Activated B cell treated with CpG ODN at 0.5 μM for 24 hours (primary cell): ENCODE data around the gene ASL. TPM values are rescaled to one million over a fixed set of nuclear protein-coding genes. Genes with fewer than 3 reads are reported as not detected.
"Not testable (repeated sequence)": the region's sequence is repeated elsewhere in the genome, so short reads cannot be mapped to it uniquely, and the experiment has no call there.

Experiments
- ATAC-seq: fragments of 200-7000 bp; cut with Tn5 transposase; one replicate; pipeline ENCODE4 v1.10.0; 2021; ENCODE audit warnings: low read depth, mild to moderate bottlenecking, moderate library complexity
- CTCF ChIA-PET: fragments of 350-600 bp; sonication (Branson Sonifier 250); formaldehyde crosslinking; loops from one replicate; lab custom pipeline; 2021; ENCODE audit warnings: antibody characterized with exemption; lab: Charles Lee
- POLR2A ChIA-PET: fragments of 350-600 bp; sonication (Branson Sonifier 250); formaldehyde crosslinking; loops from one replicate; lab custom pipeline; 2021; ENCODE audit warnings: antibody characterized with exemption; lab: Charles Lee
- DNase-seq: peaks from one replicate; pipeline ENCODE4 v3.0.0; 2022
- H3K27ac Mint-ChIP-seq: one replicate; pipeline ENCODE4 v1.8.0; 2020; ENCODE audit warnings: mixed read lengths
- H3K27me3 Mint-ChIP-seq: one replicate; pipeline ENCODE4 v1.8.0; 2021; ENCODE audit warnings: mixed read lengths
- H3K36me3 Mint-ChIP-seq: one replicate; pipeline ENCODE4 v1.8.0; 2021; ENCODE audit warnings: low read depth, mixed read lengths
- H3K4me1 Mint-ChIP-seq: one replicate; pipeline ENCODE4 v1.8.0; 2021; ENCODE audit warnings: mixed read lengths
- H3K4me3 Mint-ChIP-seq: one replicate; pipeline ENCODE4 v1.8.0; 2020; ENCODE audit warnings: mild to moderate bottlenecking, mixed read lengths
- H3K9me3 Mint-ChIP-seq: one replicate; pipeline ENCODE4 v1.8.0; 2020; ENCODE audit warnings: mixed read lengths
- intact Hi-C: fragments of 100-400 bp; cut with micrococcal nuclease; formaldehyde crosslinking; loops from one replicate; pipeline ENCODE4 v1.15.1; 2024
- total RNA-seq: library from RNA; stranded (reverse); gene quantifications from 2 replicates; pipeline ENCODE4 v1.2.3, GENCODE V29; 2022
- TF ChIP-seq, protein P1 (sequence below): fragments of 200-600 bp; IDR thresholded peaks from one replicate; pipeline ENCODE4 v1.8.0; 2022; ENCODE audit warnings: antibody characterized with exemption, mild to moderate bottlenecking

The ASL gene
- total RNA-seq, 1 donor from 2014 or later: 39.8 TPM

DNA sequence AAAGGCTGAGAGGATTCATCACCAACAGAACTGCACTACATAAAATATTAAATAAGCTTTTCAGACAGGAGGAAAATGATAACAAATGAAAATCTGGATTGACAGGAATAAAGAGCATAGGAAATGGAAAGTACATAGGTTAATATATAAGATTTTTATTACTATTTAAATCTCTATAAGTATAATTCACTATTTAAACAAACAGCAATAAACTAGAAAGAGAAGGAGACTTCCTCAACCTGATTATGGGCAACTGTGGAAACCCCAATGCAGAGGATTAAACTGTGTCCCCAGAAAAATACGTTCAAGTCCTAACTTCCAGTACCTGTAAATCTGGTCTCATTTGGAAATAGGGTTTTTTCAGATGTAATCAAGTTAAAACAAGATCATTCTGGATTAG lies 14.8 kb upstream of the ASL start:
- no peak overlapping the region for H3K27ac Mint-ChIP-seq
- DNase-seq (no peak), ATAC-seq (no peak)
- H3K36me3 Mint-ChIP-seq: no peaks in the 10 kb centered on the region
- TF ChIP-seq, protein P1, sequence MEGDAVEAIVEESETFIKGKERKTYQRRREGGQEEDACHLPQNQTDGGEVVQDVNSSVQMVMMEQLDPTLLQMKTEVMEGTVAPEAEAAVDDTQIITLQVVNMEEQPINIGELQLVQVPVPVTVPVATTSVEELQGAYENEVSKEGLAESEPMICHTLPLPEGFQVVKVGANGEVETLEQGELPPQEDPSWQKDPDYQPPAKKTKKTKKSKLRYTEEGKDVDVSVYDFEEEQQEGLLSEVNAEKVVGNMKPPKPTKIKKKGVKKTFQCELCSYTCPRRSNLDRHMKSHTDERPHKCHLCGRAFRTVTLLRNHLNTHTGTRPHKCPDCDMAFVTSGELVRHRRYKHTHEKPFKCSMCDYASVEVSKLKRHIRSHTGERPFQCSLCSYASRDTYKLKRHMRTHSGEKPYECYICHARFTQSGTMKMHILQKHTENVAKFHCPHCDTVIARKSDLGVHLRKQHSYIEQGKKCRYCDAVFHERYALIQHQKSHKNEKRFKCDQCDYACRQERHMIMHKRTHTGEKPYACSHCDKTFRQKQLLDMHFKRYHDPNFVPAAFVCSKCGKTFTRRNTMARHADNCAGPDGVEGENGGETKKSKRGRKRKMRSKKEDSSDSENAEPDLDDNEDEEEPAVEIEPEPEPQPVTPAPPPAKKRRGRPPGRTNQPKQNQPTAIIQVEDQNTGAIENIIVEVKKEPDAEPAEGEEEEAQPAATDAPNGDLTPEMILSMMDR: no peak
- no peaks in the 10 kb centered on the region for H3K27me3 Mint-ChIP-seq
- H3K4me3 Mint-ChIP-seq: no peak overlapping the region
- CTCF ChIA-PET: no interaction called here
- H3K9me3 Mint-ChIP-seq: peaks cover 3% of the 10 kb centered on the region
- intact Hi-C loops: no loop called here
- POLR2A ChIA-PET: no interaction called here
- H3K4me1 Mint-ChIP-seq: no peaks in the 10 kb centered on the region

DNA sequence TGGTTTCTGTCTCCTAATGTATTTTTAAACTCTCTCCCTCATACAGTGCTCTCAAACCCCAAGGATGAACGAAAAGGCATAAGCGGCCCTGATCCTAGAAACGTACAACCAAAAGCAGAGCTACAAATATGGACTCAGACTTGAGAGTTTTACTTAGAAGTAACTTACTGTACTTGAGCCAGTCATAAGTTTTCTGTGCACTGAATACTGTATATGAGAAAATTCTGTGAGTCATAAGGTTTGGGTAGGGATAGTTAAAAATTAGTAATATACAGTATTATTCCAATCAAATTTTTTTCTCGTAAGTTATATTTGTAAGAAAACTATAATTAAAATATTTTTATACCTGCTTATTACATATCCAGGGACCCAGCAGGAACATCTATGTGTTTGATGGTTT lies 5.9 kb upstream of the ASL start:
- TF ChIP-seq, protein P1: no peak
- POLR2A ChIA-PET: interaction anchor here (1.2 kb wide), 1 partner anchor 45 kb away, joined by 3 read pairs; the partner anchor contains the start of gene CRCP
- peaks cover 3% of the 10 kb centered on the region for H3K9me3 Mint-ChIP-seq
- CTCF ChIA-PET: no interaction called here
- H3K27ac Mint-ChIP-seq: no peak overlapping the region
- intact Hi-C loops: loop anchor here (10.0 kb wide), 1 partner anchor 315 kb away; no protein-coding TSS in a partner anchor
- H3K4me1 Mint-ChIP-seq: no peaks in the 10 kb centered on the region
- no peaks in the 10 kb centered on the region for H3K36me3 Mint-ChIP-seq
- no peak for DNase-seq
- H3K27me3 Mint-ChIP-seq: peaks cover 4% of the 10 kb centered on the region
- no peak for ATAC-seq
- no peak overlapping the region for H3K4me3 Mint-ChIP-seq

DNA sequence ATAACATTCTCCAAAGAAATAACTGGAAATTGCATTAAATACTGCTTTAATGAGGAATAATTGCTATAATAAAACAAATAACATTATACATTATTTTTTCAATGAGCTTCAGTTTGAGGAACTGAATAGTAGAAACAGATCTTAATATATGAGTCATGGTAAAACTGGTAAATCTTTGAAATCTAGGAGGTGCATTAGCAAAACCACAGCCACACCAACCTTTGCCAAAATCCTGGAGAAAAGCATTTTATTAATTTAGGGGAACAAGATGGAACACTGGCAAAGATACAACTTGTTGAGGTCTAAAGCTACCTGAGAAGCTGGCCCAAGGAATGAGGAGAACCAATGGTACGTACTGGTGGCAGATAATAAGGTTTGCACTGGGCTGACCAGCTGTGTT lies 5.4 kb upstream of the ASL start:
- ChIA-PET CTCF (no interaction called here), POLR2A (interaction anchor here (1.2 kb wide), 1 partner anchor 44 kb away, joined by 3 read pairs; the partner anchor contains the start of gene CRCP)
- TF ChIP-seq, protein P1: no peak
- no peak for ATAC-seq
- DNase-seq: no peak
- H3K4me3 Mint-ChIP-seq: no peak overlapping the region
- peaks cover 3% of the 10 kb centered on the region for H3K9me3 Mint-ChIP-seq
- H3K27me3 Mint-ChIP-seq: peaks cover 4% of the 10 kb centered on the region
- H3K4me1 Mint-ChIP-seq: peaks cover 1% of the 10 kb centered on the region
- intact Hi-C loops: loop anchor here (10.0 kb wide), 1 partner anchor 315 kb away; no protein-coding TSS in a partner anchor
- no peaks in the 10 kb centered on the region for H3K36me3 Mint-ChIP-seq
- no peak overlapping the region for H3K27ac Mint-ChIP-seq

DNA sequence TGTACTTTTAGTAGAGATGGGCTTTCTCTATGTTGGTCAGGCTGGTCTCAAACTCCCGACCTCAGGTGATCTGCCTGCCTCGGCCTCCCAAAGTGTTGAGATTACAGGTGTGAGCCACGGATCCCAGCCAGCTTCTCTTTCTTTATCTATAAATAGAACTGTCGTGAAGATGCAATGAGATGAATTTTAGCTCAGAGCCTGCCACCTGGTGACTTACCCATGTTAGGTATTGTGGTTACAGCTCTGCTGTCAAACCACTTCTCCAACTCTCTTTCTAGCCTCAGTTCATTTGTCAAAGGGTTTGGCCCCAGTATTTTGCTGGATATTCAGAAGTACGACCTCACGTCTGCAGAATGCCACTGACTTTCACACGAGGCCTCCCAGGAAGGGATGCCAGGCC lies 3.4 kb upstream of the ASL start:
- ATAC-seq, H3K27ac Mint-ChIP-seq, POLR2A ChIA-PET, H3K27me3 Mint-ChIP-seq, H3K36me3 Mint-ChIP-seq, DNase-seq, H3K9me3 Mint-ChIP-seq, CTCF ChIA-PET, H3K4me3 Mint-ChIP-seq: not testable (repeated sequence)
- peaks cover 15% of the 10 kb centered on the region for H3K4me1 Mint-ChIP-seq
- intact Hi-C loops: loop anchor here (10.0 kb wide), 1 partner anchor 317 kb away; no protein-coding TSS in a partner anchor

DNA sequence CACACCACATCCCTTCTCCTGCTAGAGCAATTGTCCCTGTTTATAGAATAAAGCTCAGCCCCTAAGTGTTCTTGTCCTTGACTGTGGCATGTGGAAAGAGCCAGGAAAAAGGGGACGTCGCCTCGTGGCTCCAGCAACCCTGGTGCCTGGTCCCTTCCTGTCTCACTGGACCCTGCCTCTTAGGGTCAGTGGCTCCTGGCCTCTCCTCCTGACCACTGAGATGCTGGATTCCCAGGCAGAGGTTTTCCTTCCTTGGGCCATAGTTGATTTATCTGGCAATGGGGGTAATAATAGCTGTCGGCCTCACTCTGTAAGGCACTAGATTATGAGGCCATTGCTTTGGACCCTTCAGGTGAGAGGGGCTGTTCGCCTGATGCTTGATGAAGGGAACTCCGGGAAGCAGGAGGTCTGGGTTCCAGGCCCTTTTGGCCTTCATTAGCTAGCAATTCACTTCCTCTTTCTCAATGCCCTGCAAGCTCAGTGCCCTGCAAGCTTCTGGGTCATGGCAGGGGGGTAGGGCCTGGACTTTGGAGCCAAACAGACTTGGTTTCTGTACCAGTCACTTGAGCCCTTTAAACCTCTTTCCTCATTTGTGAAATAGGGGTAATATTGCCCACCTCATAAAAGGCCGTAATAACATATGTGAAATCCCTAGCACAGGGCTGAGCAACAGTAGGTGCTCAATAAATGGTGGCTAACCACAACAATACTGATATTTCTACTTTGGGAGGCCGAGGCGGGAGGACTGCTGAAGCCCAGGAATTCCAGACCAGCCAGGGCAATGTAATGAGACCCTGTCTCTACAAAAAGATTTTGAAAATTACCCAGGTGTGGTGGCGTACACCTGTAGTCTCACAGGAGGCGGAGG lies 1.1 kb downstream of the ASL start:
- POLR2A ChIA-PET: interaction anchor here (1.9 kb wide), 1 partner anchor 38 kb away, joined by 28 read pairs; the partner anchor contains the start of gene CRCP
- H3K9me3 Mint-ChIP-seq: no peaks in the 10 kb centered on the region
- H3K27me3 Mint-ChIP-seq: no peaks in the 10 kb centered on the region
- TF ChIP-seq, protein P1: no peak
- peaks cover 4% of the 10 kb centered on the region for H3K36me3 Mint-ChIP-seq
- no peak for ATAC-seq
- H3K27ac Mint-ChIP-seq: peak overlapping the region; percentile 73
- H3K4me1 Mint-ChIP-seq: peaks cover 21% of the 10 kb centered on the region
- CTCF ChIA-PET: no interaction called here
- intact Hi-C loops: loop anchor here (10.0 kb wide), 1 partner anchor 322 kb away; no protein-coding TSS in a partner anchor
- peak overlapping the region; percentile 86 for H3K4me3 Mint-ChIP-seq
- DNase-seq: no peak
